Liver (tissue), 3 donors: Measurements from ENCODE around the gene RANBP17.

Experiments used
- EGR1 ChIP-seq, 2 donors: IDR thresholded peaks; 2 replicates each; pipeline ENCODE4 v1.6.1; 2016 to 2018; ENCODE audit warnings: antibody characterized with exemption in 2 of 2, low read depth in 2 of 2
- FOXA1 ChIP-seq: IDR thresholded peaks from 2 replicates; pipeline ENCODE4 v1.6.1; 2016; ENCODE audit warnings: antibody characterized with exemption
- FOXA2 ChIP-seq: IDR thresholded peaks from 2 replicates; pipeline ENCODE4 v1.6.1; 2016; ENCODE audit warnings: antibody characterized with exemption
- GABPA ChIP-seq, 2 donors: IDR thresholded peaks in 1 of 2; conservative IDR thresholded peaks in 1 of 2; 2 replicates each; pipeline ENCODE4 v1.6.1; 2016; ENCODE audit warnings: antibody characterized with exemption in 2 of 2, mild to moderate bottlenecking in 1 of 2, moderate library complexity in 1 of 2
- NR2F2 ChIP-seq: IDR thresholded peaks from 2 replicates; pipeline ENCODE4 v1.6.1; 2016; ENCODE audit warnings: antibody characterized with exemption
- SP1 ChIP-seq: IDR thresholded peaks from 2 replicates; pipeline ENCODE4 v1.6.1; 2018; ENCODE audit warnings: antibody characterized with exemption, mild to moderate bottlenecking
- TAF1 ChIP-seq: conservative IDR thresholded peaks from 2 replicates; pipeline ENCODE4 v1.6.1; 2016; ENCODE audit warnings: antibody characterized with exemption, mild to moderate bottlenecking
- YY1 ChIP-seq: IDR thresholded peaks from 2 replicates; pipeline ENCODE4 v1.6.1; 2016; ENCODE audit warnings: antibody characterized with exemption, mild to moderate bottlenecking
- TF ChIP-seq, protein P1 (sequence below): fragments of 150-350 bp; IDR thresholded peaks from 2 replicates; pipeline ENCODE4 v1.5.1; 2017; ENCODE audit warnings: improper control_type of control experiment, low read depth, low read length; ENCODE audit not compliant: missing input control
- TF ChIP-seq, protein P2 (sequence below): IDR thresholded peaks from 2 replicates; pipeline ENCODE4 v1.6.1; 2016; ENCODE audit warnings: antibody characterized with exemption, mild to moderate bottlenecking
- TF ChIP-seq, protein P3 (sequence below): IDR thresholded peaks from 2 replicates; pipeline ENCODE4 v1.6.1; 2016; ENCODE audit warnings: antibody characterized with exemption
- TF ChIP-seq, protein P4 (sequence below): IDR thresholded peaks from 2 replicates; pipeline ENCODE4 v1.6.1; 2016; ENCODE audit warnings: antibody characterized with exemption
- donor health status: healthy.
- donor health status: healthy.

DNA sequence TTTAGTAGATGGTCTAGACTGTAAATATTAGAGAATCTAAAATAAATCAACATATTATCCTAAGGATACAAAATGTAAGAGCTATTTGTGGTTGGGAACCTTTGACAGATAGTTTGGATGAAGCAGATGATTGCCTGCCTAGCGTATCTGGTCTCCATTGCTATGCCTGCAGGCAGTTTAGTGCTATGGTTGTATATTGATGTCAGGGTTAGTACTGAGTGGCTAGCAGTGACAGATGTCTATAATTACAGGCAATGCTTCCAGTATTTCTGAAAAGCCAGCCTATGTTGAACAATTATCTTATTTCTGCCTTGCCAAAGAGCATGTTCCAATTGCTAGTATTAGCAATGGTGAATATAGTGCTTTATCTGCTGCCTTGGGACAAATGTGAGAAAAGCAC, 296.0 kb downstream of the RANBP17 start:
- TF ChIP-seq, protein P1, sequence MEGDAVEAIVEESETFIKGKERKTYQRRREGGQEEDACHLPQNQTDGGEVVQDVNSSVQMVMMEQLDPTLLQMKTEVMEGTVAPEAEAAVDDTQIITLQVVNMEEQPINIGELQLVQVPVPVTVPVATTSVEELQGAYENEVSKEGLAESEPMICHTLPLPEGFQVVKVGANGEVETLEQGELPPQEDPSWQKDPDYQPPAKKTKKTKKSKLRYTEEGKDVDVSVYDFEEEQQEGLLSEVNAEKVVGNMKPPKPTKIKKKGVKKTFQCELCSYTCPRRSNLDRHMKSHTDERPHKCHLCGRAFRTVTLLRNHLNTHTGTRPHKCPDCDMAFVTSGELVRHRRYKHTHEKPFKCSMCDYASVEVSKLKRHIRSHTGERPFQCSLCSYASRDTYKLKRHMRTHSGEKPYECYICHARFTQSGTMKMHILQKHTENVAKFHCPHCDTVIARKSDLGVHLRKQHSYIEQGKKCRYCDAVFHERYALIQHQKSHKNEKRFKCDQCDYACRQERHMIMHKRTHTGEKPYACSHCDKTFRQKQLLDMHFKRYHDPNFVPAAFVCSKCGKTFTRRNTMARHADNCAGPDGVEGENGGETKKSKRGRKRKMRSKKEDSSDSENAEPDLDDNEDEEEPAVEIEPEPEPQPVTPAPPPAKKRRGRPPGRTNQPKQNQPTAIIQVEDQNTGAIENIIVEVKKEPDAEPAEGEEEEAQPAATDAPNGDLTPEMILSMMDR = no peak
- TF ChIP-seq, protein P2, sequence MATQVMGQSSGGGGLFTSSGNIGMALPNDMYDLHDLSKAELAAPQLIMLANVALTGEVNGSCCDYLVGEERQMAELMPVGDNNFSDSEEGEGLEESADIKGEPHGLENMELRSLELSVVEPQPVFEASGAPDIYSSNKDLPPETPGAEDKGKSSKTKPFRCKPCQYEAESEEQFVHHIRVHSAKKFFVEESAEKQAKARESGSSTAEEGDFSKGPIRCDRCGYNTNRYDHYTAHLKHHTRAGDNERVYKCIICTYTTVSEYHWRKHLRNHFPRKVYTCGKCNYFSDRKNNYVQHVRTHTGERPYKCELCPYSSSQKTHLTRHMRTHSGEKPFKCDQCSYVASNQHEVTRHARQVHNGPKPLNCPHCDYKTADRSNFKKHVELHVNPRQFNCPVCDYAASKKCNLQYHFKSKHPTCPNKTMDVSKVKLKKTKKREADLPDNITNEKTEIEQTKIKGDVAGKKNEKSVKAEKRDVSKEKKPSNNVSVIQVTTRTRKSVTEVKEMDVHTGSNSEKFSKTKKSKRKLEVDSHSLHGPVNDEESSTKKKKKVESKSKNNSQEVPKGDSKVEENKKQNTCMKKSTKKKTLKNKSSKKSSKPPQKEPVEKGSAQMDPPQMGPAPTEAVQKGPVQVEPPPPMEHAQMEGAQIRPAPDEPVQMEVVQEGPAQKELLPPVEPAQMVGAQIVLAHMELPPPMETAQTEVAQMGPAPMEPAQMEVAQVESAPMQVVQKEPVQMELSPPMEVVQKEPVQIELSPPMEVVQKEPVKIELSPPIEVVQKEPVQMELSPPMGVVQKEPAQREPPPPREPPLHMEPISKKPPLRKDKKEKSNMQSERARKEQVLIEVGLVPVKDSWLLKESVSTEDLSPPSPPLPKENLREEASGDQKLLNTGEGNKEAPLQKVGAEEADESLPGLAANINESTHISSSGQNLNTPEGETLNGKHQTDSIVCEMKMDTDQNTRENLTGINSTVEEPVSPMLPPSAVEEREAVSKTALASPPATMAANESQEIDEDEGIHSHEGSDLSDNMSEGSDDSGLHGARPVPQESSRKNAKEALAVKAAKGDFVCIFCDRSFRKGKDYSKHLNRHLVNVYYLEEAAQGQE = no peak
- TF ChIP-seq, protein P3, sequence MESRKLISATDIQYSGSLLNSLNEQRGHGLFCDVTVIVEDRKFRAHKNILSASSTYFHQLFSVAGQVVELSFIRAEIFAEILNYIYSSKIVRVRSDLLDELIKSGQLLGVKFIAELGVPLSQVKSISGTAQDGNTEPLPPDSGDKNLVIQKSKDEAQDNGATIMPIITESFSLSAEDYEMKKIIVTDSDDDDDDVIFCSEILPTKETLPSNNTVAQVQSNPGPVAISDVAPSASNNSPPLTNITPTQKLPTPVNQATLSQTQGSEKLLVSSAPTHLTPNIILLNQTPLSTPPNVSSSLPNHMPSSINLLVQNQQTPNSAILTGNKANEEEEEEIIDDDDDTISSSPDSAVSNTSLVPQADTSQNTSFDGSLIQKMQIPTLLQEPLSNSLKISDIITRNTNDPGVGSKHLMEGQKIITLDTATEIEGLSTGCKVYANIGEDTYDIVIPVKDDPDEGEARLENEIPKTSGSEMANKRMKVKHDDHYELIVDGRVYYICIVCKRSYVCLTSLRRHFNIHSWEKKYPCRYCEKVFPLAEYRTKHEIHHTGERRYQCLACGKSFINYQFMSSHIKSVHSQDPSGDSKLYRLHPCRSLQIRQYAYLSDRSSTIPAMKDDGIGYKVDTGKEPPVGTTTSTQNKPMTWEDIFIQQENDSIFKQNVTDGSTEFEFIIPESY = no peak
- TF ChIP-seq YY1 (no peak), GABPA (IDR thresholded peaks at IDR 0.05 in 1 of 2, conservative IDR thresholded peaks at IDR 0.05 in 1 of 2) (no peak), NR2F2 (no peak), EGR1 (IDR thresholded peaks at IDR 0.05; ENCODE audit: low read depth in 2 of 2) (no peak), FOXA2 (no peak), TAF1 (no peak), SP1 (no peak), FOXA1 (no peak)
- TF ChIP-seq, protein P4, sequence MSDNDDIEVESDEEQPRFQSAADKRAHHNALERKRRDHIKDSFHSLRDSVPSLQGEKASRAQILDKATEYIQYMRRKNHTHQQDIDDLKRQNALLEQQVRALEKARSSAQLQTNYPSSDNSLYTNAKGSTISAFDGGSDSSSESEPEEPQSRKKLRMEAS = no peak
